Esophagus (tissue), 2 donors: ENCODE measurements around the gene PARP9. TPM values are rescaled to one million over a fixed set of nuclear protein-coding genes. Genes with fewer than 3 reads are reported as not detected.

ENCODE experiments used
- polyA plus RNA-seq, 2 donors: library from polyadenylated mRNA; stranded (reverse); fragments of 200-250 nt; gene quantifications; one replicate each; pipeline ENCODE4 v1.2.3, GENCODE V29; 2013
- donor health status: healthy with polysubstance abuse.
- donor health status: Bipolar disorder and iron deficiency.

Gene PARP9
- polyA plus RNA-seq, 2 donors, result 17.1 to 20.0 TPM

Other genes starting within 250 kb of the PARP9 start
- gene CSTA, start 239.1 kb downstream of the PARP9 start, polyA plus RNA-seq, result over 10,000 TPM in 1 of 2 donors, 1,000 to 10,000 TPM in 1; 7,202 to 12,533 TPM
- 10 to 100 TPM; 32.9 to 41.9 TPM for gene MIX23, start 181.1 kb downstream of the PARP9 start, polyA plus RNA-seq
- 100 to 1,000 TPM; 242 TPM for gene FAM162A, start 180.1 kb downstream of the PARP9 start, polyA plus RNA-seq
- 1 to 10 TPM; 1.3 TPM for gene WDR5B, start 148.2 kb downstream of the PARP9 start, polyA plus RNA-seq
- gene KPNA1, start 49.4 kb downstream of the PARP9 start, polyA plus RNA-seq, result 10 to 100 TPM in 1 of 2 donors, 1 to 10 TPM in 1; 8.5 to 13.9 TPM
- gene DTX3L, start within 50 bp of the PARP9 start, polyA plus RNA-seq, result 1 to 10 TPM; 5.9 to 6.4 TPM
- under 1 TPM; 0.46 to 0.94 TPM for gene PARP15, start 13.3 kb upstream of the PARP9 start, polyA plus RNA-seq
- gene PARP14, start 116.5 kb upstream of the PARP9 start, polyA plus RNA-seq, result 1 to 10 TPM; 5.4 to 6.6 TPM
- 1 to 10 TPM; 4.2 to 7.5 TPM for gene HSPBAP1, start 229.5 kb upstream of the PARP9 start, polyA plus RNA-seq
- 10 to 100 TPM; 10.1 to 14.3 TPM for gene SLC49A4, start 230.8 kb upstream of the PARP9 start, polyA plus RNA-seq